ENCODE measurements around the gene GNLY.
"Not testable (repeated sequence)": the region's sequence is repeated elsewhere in the genome, so short reads cannot be mapped to it uniquely, and the experiment has no call there.

Gene GNLY

DNA sequence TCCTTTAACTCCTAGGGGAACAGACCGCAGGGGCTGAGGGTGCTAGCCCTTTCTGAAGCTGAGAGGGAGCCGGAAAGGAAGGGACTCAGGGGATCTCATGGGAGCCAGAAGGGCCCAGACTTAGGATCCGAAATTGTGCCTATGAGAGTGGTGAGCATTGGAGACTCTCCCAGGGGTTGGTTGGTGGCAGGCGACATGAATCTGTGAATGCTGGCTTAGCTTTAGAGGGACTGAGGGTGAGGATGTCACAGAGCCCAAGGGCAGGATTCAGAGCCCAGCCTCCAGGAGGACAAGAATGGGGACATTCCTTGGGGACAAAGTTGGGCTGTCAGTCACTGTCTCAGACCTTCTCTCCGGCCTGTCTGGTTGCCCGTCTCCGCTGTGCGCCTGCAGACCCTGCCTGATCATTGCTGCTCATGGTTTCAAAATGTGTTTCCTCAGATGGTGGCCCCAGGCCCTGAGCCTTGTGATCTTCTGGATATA, 17.5 kb downstream of the GNLY start:
- DNase-seq: no peak

GRCh38 chr2:85712336-85712735, 18.2 kb downstream of the GNLY start:
- DNase-seq: no peak

DNA sequence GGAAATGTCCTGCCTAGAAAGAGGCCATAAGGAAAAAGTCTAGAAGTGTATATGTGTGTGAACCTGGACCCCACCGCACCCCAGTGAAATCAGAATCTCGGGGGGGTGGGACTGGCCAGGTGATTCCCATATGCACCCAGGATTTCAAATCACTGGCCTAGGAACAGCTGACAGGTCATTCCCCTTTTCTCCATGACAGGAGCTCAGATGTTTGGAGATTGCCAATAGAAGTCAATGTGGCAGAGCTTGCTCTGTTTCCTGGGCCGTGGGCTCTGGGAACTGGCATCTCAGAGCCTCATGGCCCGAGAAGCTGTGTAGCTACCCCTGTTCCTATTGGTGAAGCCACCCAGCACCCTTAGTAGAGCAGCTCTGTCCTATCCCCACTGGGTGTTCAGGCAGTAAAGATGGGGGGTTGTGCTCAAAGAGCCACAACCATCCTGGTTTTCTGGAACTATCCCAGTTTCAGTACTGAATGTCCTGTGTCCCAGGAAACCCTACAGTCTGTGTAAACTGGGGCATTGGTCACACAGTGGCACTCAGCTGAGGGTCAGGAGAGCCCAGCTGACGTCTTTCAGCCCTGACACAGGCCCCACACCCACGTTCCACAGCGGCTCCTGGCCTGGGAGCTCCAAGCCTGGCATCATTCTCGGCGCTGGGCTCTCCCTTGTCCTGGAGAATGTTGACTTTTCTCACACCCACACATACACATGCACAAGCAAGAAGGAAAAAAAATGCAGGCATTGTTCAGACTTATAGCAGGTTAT, 18.9 kb downstream of the GNLY start:
- DNase-seq: no peak

DNA sequence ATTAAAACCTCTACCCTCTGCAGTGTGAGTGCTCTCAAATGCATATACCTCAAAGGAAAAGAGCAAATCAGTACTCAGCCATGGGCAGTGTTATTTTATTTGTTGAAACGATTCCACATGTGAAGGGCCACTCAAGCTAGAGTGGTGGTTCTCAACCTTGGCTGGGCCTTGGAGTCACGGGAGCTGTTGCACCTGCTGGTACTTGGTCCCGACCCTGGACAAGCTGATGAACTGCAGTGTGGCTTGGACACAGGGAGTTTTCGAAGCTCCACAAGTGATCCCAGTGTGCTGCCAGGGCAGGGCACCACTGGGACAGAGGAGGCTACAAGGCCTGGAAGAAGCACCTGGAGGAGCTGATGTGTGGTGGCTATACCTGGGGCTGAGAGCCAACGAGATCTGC, 19.7 kb downstream of the GNLY start:
- peak; percentile 68 for DNase-seq

DNA sequence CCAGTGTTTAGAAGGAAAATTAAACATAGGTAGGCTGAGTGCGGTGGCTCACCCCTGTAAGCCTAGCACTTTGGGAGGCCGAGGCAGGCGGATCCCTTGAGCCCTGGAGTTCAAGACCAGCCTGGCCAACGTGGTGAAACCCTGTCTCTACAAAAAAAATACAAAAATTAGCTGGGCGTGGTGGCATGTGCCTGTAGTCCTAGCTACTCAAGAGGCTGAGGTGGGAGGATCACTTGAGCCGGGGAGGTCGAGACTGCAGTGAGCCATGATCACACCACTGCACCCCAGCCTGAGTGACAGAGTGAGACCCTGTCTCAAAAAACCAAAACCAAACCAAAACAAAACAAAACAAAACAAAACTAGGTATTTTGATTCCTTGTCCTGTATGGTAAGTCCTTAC, 20.3 kb downstream of the GNLY start:
- DNase-seq: not testable (repeated sequence)

DNA sequence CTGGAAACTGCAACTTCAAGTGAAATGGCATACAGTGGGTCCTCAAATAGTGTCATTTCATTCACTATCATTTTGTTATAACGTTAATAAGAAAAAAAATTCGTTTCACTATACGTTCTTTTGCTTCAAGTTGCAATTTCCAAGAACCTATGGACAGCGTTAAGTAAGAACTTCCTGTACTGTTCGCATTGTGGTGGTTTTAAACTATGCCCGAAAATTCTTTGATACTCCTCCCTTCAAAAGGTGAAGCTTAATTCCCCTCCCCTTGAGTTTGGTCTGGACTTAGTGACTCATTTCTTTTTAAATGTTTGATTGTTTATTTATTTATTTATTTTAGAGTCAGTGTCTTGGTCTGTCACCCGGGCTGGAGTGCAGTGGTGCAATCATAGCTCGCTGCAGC, 20.7 kb downstream of the GNLY start:
- no peak for DNase-seq

- DNase-seq: no peak
Measured at GRCh38 chr2:85716346-85716914, 22.3 kb downstream of the GNLY start.

DNA sequence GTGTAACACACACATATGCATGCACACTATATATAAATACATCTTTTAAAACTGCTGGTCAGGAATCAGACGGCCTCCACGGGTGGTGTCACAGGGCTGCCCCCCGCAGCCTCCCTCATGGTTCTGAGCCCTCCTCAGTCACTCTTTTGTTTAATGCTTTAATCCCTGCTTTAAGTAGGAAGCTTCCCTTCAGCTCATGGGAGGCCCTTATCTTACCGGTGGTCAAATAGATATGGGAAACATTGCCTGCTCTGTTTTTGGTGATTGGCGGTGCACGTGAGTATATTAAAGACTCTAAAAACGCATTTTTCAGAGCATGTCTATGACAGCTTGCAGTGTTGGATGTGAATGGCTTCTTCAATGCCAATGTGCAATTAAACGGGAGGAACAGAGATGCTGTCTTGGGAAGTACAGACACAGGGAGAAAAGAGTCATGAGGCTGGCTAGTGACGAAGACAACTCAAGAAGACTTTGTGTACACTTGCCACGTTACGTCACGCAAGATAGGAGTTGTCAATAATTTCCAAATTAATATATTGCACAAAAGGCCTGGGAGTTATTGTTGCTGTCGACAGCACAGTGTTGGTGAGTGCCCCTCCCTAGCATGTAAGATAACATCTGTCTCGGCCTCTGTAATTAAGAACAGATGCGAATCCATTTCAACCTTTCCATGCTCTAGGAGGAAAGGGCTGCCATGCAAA, 23.3 kb downstream of the GNLY start:
- no peak for DNase-seq

DNA sequence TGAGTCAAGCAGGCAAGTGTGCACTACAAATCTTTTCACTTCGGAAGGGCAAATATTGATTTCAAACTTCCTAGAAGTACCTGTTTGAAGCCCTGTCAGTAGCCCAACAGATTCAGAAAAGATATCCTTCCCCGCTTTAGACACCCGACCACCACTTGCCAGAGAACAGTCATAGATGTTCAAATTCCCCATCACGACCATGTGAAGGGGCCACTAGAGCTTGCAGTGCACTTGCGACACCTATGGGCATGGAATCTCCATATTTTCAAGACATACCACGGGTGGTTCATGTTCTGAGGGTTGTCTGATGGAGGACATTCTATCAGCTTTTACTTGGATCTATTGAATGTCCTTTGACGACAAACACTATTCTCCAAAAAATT, 23.8 kb downstream of the GNLY start:
- DNase-seq: no peak

- DNase-seq: no peak
Measured at GRCh38 chr2:85718885-85719492, 24.8 kb downstream of the GNLY start.

GRCh38 chr2:85719609-85720240, 25.6 kb downstream of the GNLY start:
- no peak for DNase-seq

DNA sequence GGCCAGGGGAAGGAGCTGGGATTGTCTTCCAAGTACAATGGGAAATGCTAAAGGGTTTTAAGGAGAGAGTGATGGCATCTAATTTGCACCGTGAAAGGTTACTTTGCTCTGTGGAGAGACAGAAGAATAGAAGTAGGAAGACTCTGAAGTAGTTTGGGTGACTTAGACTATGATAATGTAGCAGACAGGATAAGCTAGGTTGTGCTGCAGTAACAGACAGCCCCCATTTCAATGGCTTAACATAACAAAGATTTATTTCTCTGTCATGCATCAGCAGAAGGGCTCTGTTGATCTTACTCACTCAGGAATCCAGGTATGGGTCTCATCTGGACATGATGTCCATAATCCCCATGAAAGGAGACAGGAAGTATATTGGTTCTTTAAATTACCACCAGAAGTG, 26.4 kb downstream of the GNLY start:
- DNase-seq: no peak

DNA sequence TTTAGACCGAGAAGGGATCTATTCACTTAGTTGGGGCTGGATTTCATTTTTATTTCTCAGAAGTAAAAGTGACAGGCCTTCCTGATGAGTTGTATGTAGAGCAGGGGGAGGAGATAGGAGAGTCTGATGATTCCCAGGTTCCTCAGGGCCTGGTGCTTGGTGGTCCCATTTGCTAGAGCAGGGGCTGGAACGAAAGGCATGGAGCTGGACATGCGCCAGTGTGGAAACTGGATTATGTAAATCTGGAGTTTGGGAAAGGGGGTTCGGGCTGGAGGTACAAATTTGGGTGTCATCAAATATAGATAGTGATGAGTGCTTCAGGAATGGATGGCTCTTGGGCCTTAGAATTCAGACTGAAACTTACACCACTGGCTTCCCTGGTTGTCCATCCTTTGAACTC, 27.5 kb downstream of the GNLY start:
- no peak for DNase-seq

- DNase-seq: no peak
Measured at GRCh38 chr2:85722519-85722918, 28.4 kb downstream of the GNLY start.

GRCh38 chr2:85723707-85724360, 29.7 kb downstream of the GNLY start:
- DNase-seq: no peak

GRCh38 chr2:85724731-85725181, 30.6 kb downstream of the GNLY start:
- no peak for DNase-seq

DNA sequence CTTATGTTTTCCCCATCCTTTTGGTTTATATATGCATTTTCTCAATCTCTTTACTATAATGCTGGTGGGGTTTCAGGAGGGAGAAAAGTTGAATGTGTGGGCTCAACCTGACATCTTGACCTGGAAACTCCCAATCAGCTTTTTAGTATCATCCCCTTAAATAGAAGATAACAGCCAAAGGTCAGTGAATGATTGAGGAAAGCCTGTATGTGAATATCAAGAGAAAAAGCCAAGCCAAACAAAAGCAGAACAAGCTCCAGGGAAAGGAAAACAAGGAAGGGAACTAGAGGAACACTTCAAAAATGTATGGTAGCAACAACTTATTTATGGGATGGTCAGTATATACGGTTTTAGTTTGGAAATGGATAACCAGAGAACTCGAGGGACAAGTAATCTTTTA, 31.3 kb downstream of the GNLY start:
- DNase-seq: no peak

- DNase-seq: no peak
Measured at GRCh38 chr2:85727798-85728197, 33.6 kb downstream of the GNLY start.

- DNase-seq: no peak
Measured at GRCh38 chr2:85728342-85728741, 34.2 kb downstream of the GNLY start.

DNA sequence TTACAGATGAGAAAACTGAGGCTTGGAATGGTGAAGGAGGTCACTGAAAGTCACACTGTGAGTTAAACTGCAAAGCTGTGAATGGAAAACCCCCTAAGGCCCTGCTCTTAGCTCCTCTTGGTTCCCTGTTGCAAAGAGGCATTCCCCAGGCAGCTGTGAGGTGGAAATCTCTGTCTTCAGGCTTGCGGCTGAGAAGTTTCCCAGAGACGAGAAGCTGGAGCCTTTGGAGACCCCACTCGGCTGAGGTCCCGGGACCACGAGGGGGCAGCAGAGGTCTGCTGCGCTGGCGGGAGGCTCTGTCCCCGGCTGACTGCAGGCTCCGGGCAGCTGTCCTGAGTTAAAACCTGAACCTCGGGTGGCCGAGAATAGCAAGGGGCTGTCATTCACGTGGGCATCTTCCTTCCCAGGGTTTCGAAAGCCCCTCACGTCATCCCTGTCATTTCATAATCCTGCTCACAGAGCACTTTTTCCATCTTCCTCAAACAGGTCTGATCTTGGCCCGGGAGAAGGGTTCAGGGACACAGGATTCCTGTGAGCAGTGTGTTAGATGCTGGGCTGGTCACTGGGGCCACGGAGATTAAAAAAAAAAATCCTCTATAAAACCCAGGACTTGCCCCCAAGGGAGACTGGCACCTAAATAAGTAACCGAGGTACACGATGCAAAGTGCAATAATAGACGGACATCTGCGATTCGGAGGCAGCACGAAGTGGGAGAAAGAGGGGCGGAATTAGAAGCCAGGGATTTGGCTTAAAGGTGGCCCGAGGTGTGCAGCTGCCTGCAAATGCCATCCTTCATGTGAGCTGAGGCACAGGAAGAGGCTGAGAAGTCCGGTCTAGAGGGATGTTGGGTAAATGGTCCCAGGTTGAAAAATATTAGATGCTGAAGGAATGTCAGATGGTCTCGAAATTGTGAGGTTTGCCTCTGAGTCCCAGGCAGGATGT, 35.0 kb downstream of the GNLY start:
- DNase-seq: peak; percentile 6

DNA sequence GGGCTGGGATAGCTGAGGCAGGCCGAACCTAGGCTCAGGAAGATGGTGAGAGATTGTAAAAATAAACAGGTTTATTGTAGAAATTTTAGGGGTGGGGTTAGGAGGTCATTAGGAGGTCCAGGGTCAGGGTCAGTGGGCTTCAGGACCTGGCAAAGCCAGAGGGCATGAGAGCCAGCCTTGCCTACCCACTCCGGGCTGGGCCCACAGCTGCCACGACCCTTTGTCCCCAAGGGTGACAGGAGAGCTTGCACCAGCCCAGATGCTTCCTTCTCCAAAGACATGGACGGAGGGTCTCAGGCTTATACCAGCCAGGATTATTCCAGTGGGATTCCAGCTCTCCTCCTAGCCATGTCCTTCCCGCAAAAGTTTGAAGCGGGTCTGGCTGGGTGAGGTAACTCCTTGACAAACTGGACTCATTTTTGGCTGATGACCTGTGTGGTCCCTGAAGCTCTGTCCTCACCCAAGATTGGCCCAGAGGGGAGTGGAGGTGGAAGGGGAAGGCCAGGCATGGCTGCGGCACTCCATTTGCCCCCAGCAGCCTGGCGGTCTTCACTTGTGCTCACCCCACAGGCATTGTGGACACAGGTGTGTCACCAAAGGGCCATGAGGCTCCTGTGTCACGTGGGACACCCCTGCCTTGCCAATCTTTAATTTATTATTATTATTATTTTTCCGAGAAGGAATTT, 35.8 kb downstream of the GNLY start:
- DNase-seq: no peak
